Gastrocnemius medialis (tissue), 4 donors: ENCODE results near the gene POLN. TPM values are rescaled to one million over a fixed set of nuclear protein-coding genes. Genes with fewer than 3 reads are reported as not detected.
A peak's percentile ranks its signal among the peaks of the same experiment; 100 is the strongest.

Experiments used
- ATAC-seq, 2 donors: fragments of 150-250 bp; one replicate each; pipeline ENCODE4 v1.9.1; 2016
- DNase-seq, 2 donors: peaks; one replicate each; pipeline ENCODE4 v3.0.0-alpha.2; 2019
- H3K27ac ChIP-seq, 4 donors: fragments of 200-600 bp; sonication (generic); 1 replicate in 1 of 4; 2 replicates in 3 of 4; pipeline ENCODE4 v1.5.1; 2016 to 2018; ENCODE audit warnings: mild to moderate bottlenecking in 2 of 4, moderate library complexity in 1 of 4
- H3K27me3 ChIP-seq, 3 donors: fragments of 200-600 bp; sonication (generic) in 2 of 3; 1 replicate in 1 of 3; 2 replicates in 2 of 3; pipeline versions ENCODE4 v1.5.1 to v1.6.0; 2016 to 2019; ENCODE audit warnings: mild to moderate bottlenecking in 1 of 3, moderate library complexity in 1 of 3
- H3K36me3 ChIP-seq, 2 donors: fragments of 200-600 bp; sonication (generic) in 1 of 2; one replicate each; pipeline ENCODE4 v1.5.1; 2017 to 2018
- H3K4me1 ChIP-seq, 2 donors: fragments of 200-600 bp; sonication (generic) in 1 of 2; one replicate each; pipeline ENCODE4 v1.5.1; 2016 to 2017; ENCODE audit warnings: mild to moderate bottlenecking in 2 of 2
- H3K4me3 ChIP-seq, 4 donors: fragments of 200-600 bp; sonication (generic) in 3 of 4; 1 replicate in 1 of 4; 2 replicates in 3 of 4; pipeline ENCODE4 v1.5.1; 2016 to 2019; ENCODE audit warnings: mild to moderate bottlenecking in 2 of 4
- H3K9me3 ChIP-seq, 3 donors: fragments of 200-600 bp; sonication (generic) in 2 of 3; 1 replicate in 1 of 3; 2 replicates in 2 of 3; pipeline ENCODE4 v1.5.1; 2016 to 2019
- POLR2A ChIP-seq, 2 donors: fragments of 450-650 bp; IDR thresholded peaks; one replicate each; pipeline ENCODE4 v1.6.1; 2017; ENCODE audit warnings: antibody characterized with exemption in 2 of 2, mild to moderate bottlenecking in 2 of 2, moderate library complexity in 2 of 2
- in situ Hi-C, 4 donors: fragments of 200-750 bp; cut with MboI; loops; one replicate each; pipeline versions ENCODE4 v1.15.0 to v1.8.0; 2017; ENCODE audit warnings: low sequenced_read_pairs in 4 of 4
- intact Hi-C: fragments of 100-400 bp; cut with DNase I; formaldehyde crosslinking; loops from one replicate; pipeline ENCODE4 v1.15.1; 2023; ENCODE audit warnings: low total_unique reads
- total RNA-seq, 4 donors: library from RNA; depleted of rRNA; stranded (reverse); fragments of >200 nt; gene quantifications; one replicate each; pipeline versions ENCODE4 v1.1.0 to v1.2.3, GENCODE V29; 2016
- TF ChIP-seq, protein P1 (sequence below), 5 experiments: fragments of 450-650 bp in 3 of 5; fragments of 200-600 bp in 2 of 5; sonication (generic) in 2 of 5; IDR thresholded peaks in 4 of 5; conservative IDR thresholded peaks in 1 of 5; 1 replicate in 4 of 5; 2 replicates in 1 of 5; pipeline ENCODE4 v1.5.1; 2016 to 2019; ENCODE audit warnings: antibody characterized with exemption in 5 of 5, mild to moderate bottlenecking in 3 of 5, moderate library complexity in 3 of 5

The POLN gene
- total RNA-seq, 4 donors from 2014 or later, result 0.71 to 2.0 (median 0.86) TPM; not detected in 1

DNA sequence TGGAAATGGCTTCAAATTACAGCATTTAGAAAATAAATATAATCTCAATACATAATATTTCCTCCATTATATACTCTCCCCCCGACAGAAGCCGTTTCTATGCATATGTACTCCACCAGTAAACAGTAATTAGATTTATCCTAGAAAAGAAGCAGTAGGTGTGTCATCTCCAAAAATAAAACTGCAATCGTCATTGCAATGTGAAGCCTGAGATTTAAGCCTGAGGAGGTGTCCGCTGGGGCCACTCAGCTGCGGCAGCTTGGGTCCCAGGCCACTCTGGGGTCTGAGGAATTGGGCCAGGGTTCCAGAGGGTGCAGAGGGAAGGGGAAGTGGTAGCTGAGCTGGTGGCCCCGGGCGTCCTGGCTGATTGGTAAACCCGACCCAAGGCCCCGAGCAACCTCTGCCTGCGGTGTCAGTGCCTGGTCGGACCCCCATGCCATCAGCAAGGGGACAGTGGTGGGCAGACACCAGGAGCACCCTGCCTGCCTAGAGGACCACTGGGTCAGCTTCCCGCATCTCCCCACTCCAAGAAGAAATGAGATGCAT, 27.8 kb upstream of the POLN start:
- in situ Hi-C loops (no loop called here), intact Hi-C loops (loop anchor here (10.0 kb wide), 1 partner anchor 485 kb away; the partner anchor contains the start of gene TNIP2)
- Histone ChIP-seq H3K4me3 (peak overlapping the region in 3 of 4 donors; percentile 21 to 35 (median 25)), H3K27me3 (no peaks in the 10 kb centered on the region), H3K36me3 (no peaks in the 10 kb centered on the region), H3K4me1 (peaks cover 44 to 56% of the 10 kb centered on the region in 2 donors), H3K9me3 (no peaks in the 10 kb centered on the region), H3K27ac (peak overlapping the region; percentile 78 to 86 (median 81))
- ATAC-seq, result peak; percentile 74 to 79
- no peak for TF ChIP-seq POLR2A (IDR thresholded peaks at IDR 0.05)
- TF ChIP-seq, protein P1, sequence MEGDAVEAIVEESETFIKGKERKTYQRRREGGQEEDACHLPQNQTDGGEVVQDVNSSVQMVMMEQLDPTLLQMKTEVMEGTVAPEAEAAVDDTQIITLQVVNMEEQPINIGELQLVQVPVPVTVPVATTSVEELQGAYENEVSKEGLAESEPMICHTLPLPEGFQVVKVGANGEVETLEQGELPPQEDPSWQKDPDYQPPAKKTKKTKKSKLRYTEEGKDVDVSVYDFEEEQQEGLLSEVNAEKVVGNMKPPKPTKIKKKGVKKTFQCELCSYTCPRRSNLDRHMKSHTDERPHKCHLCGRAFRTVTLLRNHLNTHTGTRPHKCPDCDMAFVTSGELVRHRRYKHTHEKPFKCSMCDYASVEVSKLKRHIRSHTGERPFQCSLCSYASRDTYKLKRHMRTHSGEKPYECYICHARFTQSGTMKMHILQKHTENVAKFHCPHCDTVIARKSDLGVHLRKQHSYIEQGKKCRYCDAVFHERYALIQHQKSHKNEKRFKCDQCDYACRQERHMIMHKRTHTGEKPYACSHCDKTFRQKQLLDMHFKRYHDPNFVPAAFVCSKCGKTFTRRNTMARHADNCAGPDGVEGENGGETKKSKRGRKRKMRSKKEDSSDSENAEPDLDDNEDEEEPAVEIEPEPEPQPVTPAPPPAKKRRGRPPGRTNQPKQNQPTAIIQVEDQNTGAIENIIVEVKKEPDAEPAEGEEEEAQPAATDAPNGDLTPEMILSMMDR (IDR thresholded peaks at IDR 0.05 in 4 of 5, conservative IDR thresholded peaks at IDR 0.05 in 1 of 5), result no peak
- DNase-seq, result no peak

DNA sequence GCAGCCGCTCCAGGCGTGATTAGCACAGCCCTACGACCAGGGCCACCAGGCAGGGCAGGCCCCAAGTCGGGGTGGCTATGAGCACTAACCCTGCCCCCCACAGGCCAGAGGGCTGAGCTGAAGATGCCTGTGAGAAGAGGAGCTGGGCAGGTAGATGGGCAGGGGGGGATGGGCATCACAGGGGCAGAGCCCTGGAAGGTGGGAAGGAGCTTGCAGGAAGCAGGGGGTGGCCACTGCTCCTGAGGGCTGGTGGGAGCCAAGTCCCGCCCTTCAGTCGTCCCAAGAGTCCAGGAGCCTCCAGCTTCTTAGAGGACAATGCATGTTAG, 27.2 kb upstream of the POLN start:
- Histone ChIP-seq H3K4me1 (peaks cover 44 to 59% of the 10 kb centered on the region in 2 donors), H3K27me3 (no peaks in the 10 kb centered on the region), H3K36me3 (no peaks in the 10 kb centered on the region), H3K9me3 (no peaks in the 10 kb centered on the region), H3K27ac (peak overlapping the region; percentile 78 to 86 (median 81)), H3K4me3 (peak overlapping the region in 3 of 4 donors; percentile 21 to 35 (median 25))
- ATAC-seq, result peak; percentile 18 to 23
- DNase-seq, result no peak
- intact Hi-C loops, result loop anchor here (10.0 kb wide), 1 partner anchor 486 kb away; the partner anchor contains the start of gene TNIP2
- no peak for TF ChIP-seq POLR2A (IDR thresholded peaks at IDR 0.05)
- TF ChIP-seq, protein P1 (IDR thresholded peaks at IDR 0.05 in 4 of 5, conservative IDR thresholded peaks at IDR 0.05 in 1 of 5), result no peak
- in situ Hi-C loops, result no loop called here

DNA sequence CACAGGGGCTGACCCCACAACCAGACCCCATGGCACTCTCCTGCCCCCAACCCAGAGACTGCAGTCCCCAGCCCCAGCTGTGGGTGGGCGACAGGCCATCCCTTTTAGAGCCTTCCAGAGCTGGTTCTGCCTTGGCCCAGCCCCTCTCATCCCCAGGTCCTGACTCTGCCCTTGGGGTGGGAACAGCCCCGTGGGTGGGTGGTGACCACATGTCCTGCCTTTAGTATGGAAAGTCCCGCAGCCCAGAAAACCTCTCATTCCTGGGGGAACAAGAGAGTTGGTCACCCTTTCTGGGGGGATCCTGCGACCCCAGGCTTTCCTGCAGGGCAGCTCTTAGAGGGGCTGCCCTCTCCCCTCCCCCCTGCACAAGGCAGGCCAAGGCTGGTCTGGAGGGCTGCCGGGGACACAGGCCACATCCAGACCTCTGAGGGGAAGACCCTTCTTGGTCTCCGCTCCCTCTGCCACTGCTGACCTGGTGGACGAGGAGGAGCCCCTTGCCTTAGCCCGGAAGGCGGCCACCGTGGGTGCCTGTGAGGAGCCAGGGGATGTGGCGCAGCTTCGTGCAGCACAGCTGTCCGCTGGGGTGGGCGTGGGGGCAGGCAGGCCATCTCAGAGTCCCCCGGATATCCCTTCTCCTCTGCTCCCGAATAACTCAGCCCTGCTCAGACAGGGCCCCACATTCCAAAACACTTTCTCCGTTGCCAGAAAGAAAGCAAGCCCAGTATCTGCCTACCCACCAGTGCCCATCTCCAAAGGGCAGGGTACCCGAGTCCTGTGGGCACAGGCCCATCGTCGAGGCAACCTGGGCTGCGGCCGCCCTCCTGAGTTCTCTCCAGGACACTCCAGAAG, 26.7 kb upstream of the POLN start:
- Histone ChIP-seq H3K9me3 (no peaks in the 10 kb centered on the region), H3K27ac (peak overlapping the region; percentile 78 to 86 (median 81)), H3K4me3 (peak overlapping the region in 1 of 4 donors; percentile 21), H3K27me3 (no peaks in the 10 kb centered on the region), H3K4me1 (peaks cover 44 to 62% of the 10 kb centered on the region in 2 donors), H3K36me3 (no peaks in the 10 kb centered on the region)
- in situ Hi-C loops (no loop called here), intact Hi-C loops (loop anchor here (10.0 kb wide), 1 partner anchor 486 kb away; the partner anchor contains the start of gene TNIP2)
- DNase-seq (no peak), ATAC-seq (no peak)
- TF ChIP-seq POLR2A (IDR thresholded peaks at IDR 0.05), result no peak
- TF ChIP-seq, protein P1 (IDR thresholded peaks at IDR 0.05 in 4 of 5, conservative IDR thresholded peaks at IDR 0.05 in 1 of 5), result no peak

DNA sequence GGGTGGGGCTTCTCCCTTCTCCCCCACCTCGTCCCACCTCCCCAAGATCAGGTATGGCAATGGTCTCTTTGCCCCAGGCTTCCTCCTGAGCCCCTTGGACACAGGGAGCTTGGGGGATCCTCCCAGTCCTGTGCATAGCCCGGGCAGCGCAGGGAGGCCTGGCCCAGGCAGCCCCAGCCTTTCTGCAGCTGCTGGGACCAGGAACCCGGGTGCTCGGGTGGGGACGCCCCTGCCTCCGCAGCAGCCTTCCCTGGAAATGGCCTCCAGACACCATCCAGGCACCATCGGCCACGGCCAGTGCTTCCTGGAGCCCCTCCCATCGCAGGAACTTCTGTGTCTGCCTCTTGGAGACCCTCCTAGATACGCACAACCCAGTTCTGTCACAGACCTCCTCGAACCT, 25.9 kb upstream of the POLN start:
- TF ChIP-seq POLR2A (IDR thresholded peaks at IDR 0.05), result no peak
- TF ChIP-seq, protein P1 (IDR thresholded peaks at IDR 0.05 in 4 of 5, conservative IDR thresholded peaks at IDR 0.05 in 1 of 5), result no peak
- no peak for DNase-seq
- intact Hi-C loops, result loop anchor here (10.0 kb wide), 1 partner anchor 487 kb away; the partner anchor contains the start of gene TNIP2
- Histone ChIP-seq H3K27ac (peak overlapping the region in 2 of 4 donors; percentile 78 to 86), H3K4me1 (peaks cover 51 to 69% of the 10 kb centered on the region in 2 donors), H3K36me3 (no peaks in the 10 kb centered on the region), H3K27me3 (no peaks in the 10 kb centered on the region), H3K4me3 (no peak overlapping the region), H3K9me3 (no peaks in the 10 kb centered on the region)
- in situ Hi-C loops, result no loop called here
- no peak for ATAC-seq
